Mucosa of descending colon (tissue), 3 donors: ENCODE data around the gene PCDHGA11. TPM values are rescaled to one million over a fixed set of nuclear protein-coding genes. Genes with fewer than 3 reads are reported as not detected.
"Not testable (repeated sequence)": the region's sequence is repeated elsewhere in the genome, so short reads cannot be mapped to it uniquely, and the experiment has no call there.

Experiments
- ATAC-seq: fragments of 200-7000 bp; cut with Tn5 transposase; one replicate; pipeline ENCODE4 v1.9.1; 2020; ENCODE audit warnings: mild to moderate bottlenecking, moderate library complexity
- DNase-seq, 3 donors: peaks; one replicate each; pipeline ENCODE4 v3.0.0-alpha.2; 2020
- H3K36me3 ChIP-seq: fragments of 200-600 bp; one replicate; pipeline ENCODE4 v1.8.0; 2021; ENCODE audit warnings: low read depth, mild to moderate bottlenecking
- H3K4me1 ChIP-seq: fragments of 200-600 bp; one replicate; pipeline ENCODE4 v1.8.0; 2021; ENCODE audit warnings: low read depth, mild to moderate bottlenecking
- H3K4me3 ChIP-seq: fragments of 200-600 bp; one replicate; pipeline ENCODE4 v1.8.0; 2021; ENCODE audit warnings: mild to moderate bottlenecking
- H3K9me3 ChIP-seq: fragments of 200-600 bp; one replicate; pipeline ENCODE4 v1.8.0; 2021; ENCODE audit warnings: mild to moderate bottlenecking
- CTCF ChIP-seq: fragments of 200-600 bp; IDR thresholded peaks from one replicate; pipeline ENCODE4 v1.8.0; 2022; ENCODE audit warnings: antibody characterized with exemption, mild to moderate bottlenecking
- intact Hi-C, 2 donors: fragments of 100-400 bp; cut with DNase I in 1 of 2; cut with micrococcal nuclease in 1 of 2; formaldehyde crosslinking; loops; one replicate each; pipeline versions ENCODE4 v1.11.0 to v1.11.1; 2022; cut with DNase I, micrococcal nuclease
- total RNA-seq, 3 donors: library from RNA; stranded (reverse); fragmentation: NEBNext Ultra II Directional in 2 of 3; extraction: Animal tissue kit (Norgen Biotek cat#: 25700) in 2 of 3; gene quantifications; one replicate each; pipeline versions ENCODE4 v1.2.1 to v1.2.4, GENCODE V29; 2021 to 2023
- donor health status: DM: no; HTN: no; CAD: no; lungs with moderate emphysema.
- donor health status: DM: no; HTN: no; CAD: no.
- donor health status: DM: no; HTN: yes; CAD: no.

Gene PCDHGA11
- total RNA-seq, 3 donors from 2014 or later: 1.8 to 5.6 (median 2.6) TPM

- H3K4me3 ChIP-seq, H3K4me1 ChIP-seq, intact Hi-C loops, H3K36me3 ChIP-seq: not testable (repeated sequence)
- peak; percentile 86 for ATAC-seq
- peak; percentile 22 for TF ChIP-seq CTCF
- DNase-seq: peak; percentile 48 to 58 (median 57)
- H3K9me3 ChIP-seq: peaks cover 92% of the 10 kb centered on the region
These were observed 12.9 kb upstream of the PCDHGA11 start, which contains the start of gene PCDHGB6 for GRCh38 chr5:141407790-141408505. Gene PCDHGB6 (plus strand): TSS chr5:141408021. CDS start chr5:141408203, 182 bp downstream.

- H3K4me3 ChIP-seq: no peak overlapping the region
- TF ChIP-seq CTCF: no peak
- intact Hi-C loops: no loop called here
- DNase-seq (peak in 1 of 3 donors; percentile 36), ATAC-seq (no peak)
- H3K9me3 ChIP-seq: peaks cover 92% of the 10 kb centered on the region
- H3K4me1 ChIP-seq: no peaks in the 10 kb centered on the region
- H3K36me3 ChIP-seq: no peaks in the 10 kb centered on the region
These were observed 11.1 kb upstream of the PCDHGA11 start for GRCh38 chr5:141409598-141410306.

- DNase-seq (no peak), ATAC-seq (no peak)
- Histone ChIP-seq H3K36me3 (no peaks in the 10 kb centered on the region), H3K4me1 (no peaks in the 10 kb centered on the region), H3K4me3 (no peak overlapping the region), H3K9me3 (peaks cover 91% of the 10 kb centered on the region)
- TF ChIP-seq CTCF: no peak
- intact Hi-C loops: no loop called here
These were observed 9.3 kb upstream of the PCDHGA11 start for GRCh38 chr5:141411575-141411974.

GRCh38 chr5:141412854-141413539 is 7.9 kb upstream of the PCDHGA11 start, which contains the start of gene PCDHGA10:
Gene PCDHGA10 (plus strand): TSS chr5:141412987. CDS start chr5:141413176, 189 bp downstream.
- Histone ChIP-seq H3K4me1 (no peaks in the 10 kb centered on the region), H3K36me3 (no peaks in the 10 kb centered on the region), H3K4me3 (no peak within 1 kb of the TSS), H3K9me3 (peaks cover 92% of the 10 kb centered on the region)
- DNase-seq: peak; percentile 41 to 72 (median 59)
- TF ChIP-seq CTCF: no peak
- ATAC-seq: peak; percentile 84
- intact Hi-C loops: no loop called here

GRCh38 chr5:141413540-141414069 is 7.2 kb upstream of the PCDHGA11 start:
- DNase-seq: peak in 1 of 3 donors; percentile 27
- H3K36me3 ChIP-seq: no peaks in the 10 kb centered on the region
- H3K9me3 ChIP-seq: peaks cover 93% of the 10 kb centered on the region
- H3K4me1 ChIP-seq: no peaks in the 10 kb centered on the region
- H3K4me3 ChIP-seq: no peak overlapping the region
- TF ChIP-seq CTCF: no peak
- peak; percentile 28 for ATAC-seq
- intact Hi-C loops: no loop called here

- intact Hi-C loops: not testable (repeated sequence)
These were observed 6.1 kb upstream of the PCDHGA11 start for GRCh38 chr5:141414548-141415274.

GRCh38 chr5:141415275-141415618 is 5.6 kb upstream of the PCDHGA11 start:
- H3K9me3 ChIP-seq: peaks cover 93% of the 10 kb centered on the region
- H3K4me1 ChIP-seq, ATAC-seq, intact Hi-C loops, H3K4me3 ChIP-seq, H3K36me3 ChIP-seq: not testable (repeated sequence)
- DNase-seq: peak in 1 of 3 donors; percentile 41

More at GRCh38 chr5:141414548-141415274, 6.1 kb upstream of the PCDHGA11 start:
- H3K4me1 ChIP-seq, H3K4me3 ChIP-seq, H3K36me3 ChIP-seq, ATAC-seq: not testable (repeated sequence)
- H3K9me3 ChIP-seq: peaks cover 93% of the 10 kb centered on the region
- DNase-seq: peak in 1 of 3 donors; percentile 19
